D721Med (cell line): ENCODE data around the gene USP44.

Experiments
- DNase-seq: peaks from one replicate; pipeline ENCODE4 v3.0.0; 2011; ENCODE audit warnings: low spot score; ENCODE audit not compliant: insufficient read length
- FAIRE-seq: peaks from 2 replicates; lab custom pipeline; 2011; peaks lifted over from hg19 to GRCh38; lab: Jason Lieb, UNC
- TF ChIP-seq, protein P1 (sequence below): IDR thresholded peaks from 2 replicates; pipeline ENCODE4 v1.5.1; 2012; ENCODE audit warnings: mild to moderate bottlenecking, control low read depth; ENCODE audit not compliant: insufficient read depth; ENCODE audit errors: missing control alignments

Gene USP44

DNA sequence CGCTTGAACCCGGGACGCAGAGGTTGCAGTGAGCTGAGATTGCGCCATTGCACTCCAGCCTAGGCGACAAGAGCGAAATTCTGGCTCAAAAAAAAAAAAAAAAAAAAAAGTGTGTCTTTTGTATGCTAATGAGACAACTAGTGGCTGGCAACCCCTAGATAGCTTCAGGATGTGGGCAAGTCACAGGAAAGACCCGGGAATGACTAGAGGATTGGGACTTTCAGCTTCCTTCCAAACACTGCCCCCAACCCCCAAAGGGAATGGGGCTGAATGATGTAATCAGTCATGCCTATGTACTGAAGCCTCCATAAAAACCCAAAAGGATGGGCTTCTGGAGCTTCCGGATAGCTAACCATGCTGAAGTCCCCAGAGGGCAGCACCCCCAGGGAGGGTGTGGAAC, 28.6 kb downstream of the USP44 start:
- FAIRE-seq (no peak), DNase-seq (no peak)
- TF ChIP-seq, protein P1, sequence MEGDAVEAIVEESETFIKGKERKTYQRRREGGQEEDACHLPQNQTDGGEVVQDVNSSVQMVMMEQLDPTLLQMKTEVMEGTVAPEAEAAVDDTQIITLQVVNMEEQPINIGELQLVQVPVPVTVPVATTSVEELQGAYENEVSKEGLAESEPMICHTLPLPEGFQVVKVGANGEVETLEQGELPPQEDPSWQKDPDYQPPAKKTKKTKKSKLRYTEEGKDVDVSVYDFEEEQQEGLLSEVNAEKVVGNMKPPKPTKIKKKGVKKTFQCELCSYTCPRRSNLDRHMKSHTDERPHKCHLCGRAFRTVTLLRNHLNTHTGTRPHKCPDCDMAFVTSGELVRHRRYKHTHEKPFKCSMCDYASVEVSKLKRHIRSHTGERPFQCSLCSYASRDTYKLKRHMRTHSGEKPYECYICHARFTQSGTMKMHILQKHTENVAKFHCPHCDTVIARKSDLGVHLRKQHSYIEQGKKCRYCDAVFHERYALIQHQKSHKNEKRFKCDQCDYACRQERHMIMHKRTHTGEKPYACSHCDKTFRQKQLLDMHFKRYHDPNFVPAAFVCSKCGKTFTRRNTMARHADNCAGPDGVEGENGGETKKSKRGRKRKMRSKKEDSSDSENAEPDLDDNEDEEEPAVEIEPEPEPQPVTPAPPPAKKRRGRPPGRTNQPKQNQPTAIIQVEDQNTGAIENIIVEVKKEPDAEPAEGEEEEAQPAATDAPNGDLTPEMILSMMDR: no peak

DNA sequence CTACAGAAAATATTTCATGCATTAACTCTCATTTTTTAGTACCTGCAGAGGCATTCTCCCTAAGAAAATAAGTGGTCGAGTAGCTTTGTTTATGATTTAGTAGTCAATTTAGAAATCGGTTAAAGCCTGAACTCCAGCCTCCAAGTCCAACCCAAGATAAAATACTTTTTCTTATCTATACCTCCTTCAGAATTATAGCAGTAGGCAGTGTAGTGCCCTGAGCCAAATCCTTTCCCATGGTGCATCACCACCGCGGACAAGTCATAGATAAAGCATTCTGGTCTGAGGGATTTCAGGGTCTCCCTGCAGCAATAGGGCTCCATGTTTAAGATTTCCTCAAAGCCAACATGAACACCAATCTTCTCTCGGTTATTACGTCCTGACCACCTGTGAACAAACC, 30.5 kb downstream of the USP44 start:
- TF ChIP-seq, protein P1: no peak
- no peak for FAIRE-seq

DNA sequence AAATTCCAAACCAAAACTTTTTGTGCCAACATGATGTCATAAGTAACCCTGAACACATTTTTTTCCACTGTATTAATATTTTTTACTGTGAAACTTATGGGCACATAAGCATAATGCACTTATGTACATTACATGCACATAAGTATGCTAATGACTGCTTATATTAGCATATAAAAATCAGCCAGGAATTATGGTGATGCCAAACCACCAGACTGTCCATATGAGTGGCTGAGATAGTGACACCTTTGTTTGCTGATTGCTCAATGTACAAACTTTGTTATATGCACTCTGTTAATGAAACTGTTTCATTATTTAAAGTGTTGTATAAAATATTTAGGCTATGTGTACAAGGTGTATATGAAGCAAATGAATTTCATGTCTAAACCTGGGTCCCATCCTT, 32.3 kb downstream of the USP44 start:
- TF ChIP-seq, protein P1: no peak
- DNase-seq (no peak), FAIRE-seq (no peak)

More for the DNA sequence above, 30.5 kb downstream of the USP44 start:
- DNase-seq: no peak

DNA sequence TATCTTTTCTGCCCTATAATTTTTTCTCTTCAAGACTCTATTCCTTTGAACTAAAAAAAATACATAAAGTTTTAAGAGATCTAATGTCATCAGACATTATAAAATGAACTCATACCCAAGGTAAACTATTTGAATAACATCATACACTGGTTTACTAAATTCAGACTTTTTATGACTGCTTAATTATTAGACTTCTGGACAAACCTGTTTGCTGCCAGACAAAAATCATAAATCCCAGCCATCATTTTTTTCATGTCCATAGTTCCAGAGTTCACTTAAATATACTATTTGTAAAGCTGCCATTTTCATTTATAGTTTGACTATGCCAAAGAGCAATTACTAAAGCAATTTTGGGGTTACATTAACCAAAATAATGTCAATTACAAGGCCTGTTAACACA, 34.0 kb downstream of the USP44 start:
- DNase-seq (no peak), FAIRE-seq (no peak)
- TF ChIP-seq, protein P1: no peak

DNA sequence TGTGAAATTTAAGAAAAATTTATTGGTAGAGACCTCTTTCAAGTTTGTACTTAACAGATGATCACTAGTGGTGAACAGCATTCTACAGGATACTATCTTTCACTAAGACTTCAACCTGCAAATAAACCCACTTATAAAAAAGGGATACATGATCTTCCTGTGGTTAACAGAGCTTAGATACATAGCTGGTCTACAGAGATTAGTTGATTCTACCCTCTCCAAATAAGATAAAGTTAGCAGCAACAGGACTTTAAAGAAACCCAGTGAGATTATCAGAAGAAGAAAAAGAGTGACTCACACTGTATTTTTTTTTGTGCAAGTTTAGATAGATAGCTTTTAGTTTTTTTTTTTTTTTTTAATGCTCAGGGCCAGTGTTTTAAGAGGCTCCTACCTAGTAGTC, 34.5 kb downstream of the USP44 start:
- FAIRE-seq (no peak), DNase-seq (no peak)
- TF ChIP-seq, protein P1: no peak

DNA sequence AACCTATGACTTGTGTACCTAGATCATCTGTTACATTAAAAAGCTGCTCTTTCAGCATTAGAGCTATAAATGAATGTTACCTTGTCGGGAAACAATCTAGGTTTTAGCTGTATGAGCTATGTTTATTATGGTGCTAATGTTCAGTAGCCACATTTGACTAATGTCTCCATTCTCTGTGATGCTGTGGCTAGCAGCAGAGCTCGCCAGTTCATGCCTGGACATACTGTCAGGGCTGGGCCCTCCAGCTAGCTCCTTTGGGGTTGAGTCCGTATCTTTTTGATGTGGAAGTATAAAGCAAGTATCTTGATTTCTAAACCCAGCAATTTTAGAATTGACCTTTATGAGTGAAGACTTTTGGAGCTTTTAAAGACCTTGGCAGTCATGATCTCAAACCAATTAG, 36.1 kb downstream of the USP44 start:
- FAIRE-seq (no peak), DNase-seq (no peak)
- TF ChIP-seq, protein P1: no peak

DNA sequence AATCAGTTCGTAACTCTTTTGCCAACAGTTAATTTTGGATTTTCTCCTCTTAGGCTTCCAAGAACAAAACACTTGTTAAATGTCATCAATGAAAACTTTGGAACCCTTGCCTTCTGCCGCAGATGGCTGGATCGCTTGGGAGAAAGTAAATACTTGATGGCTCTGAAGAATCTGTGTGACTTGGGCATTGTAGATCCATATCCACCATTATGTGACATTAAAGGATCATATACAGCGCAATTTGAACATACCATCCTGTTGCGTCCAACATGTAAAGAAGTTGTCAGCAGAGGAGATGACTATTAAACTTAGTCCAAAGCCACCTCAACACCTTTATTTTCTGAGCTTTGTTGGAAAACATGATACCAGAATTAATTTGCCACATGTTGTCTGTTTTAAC, 37.7 kb downstream of the USP44 start:
- TF ChIP-seq, protein P1: no peak
- FAIRE-seq (no peak), DNase-seq (no peak)
